ENCODE results near the gene GNG7.
"Not testable (repeated sequence)": the region's sequence is repeated elsewhere in the genome, so short reads cannot be mapped to it uniquely, and the experiment has no call there.

The GNG7 gene

GRCh38 chr19:2551172-2551863 lies 151.2 kb downstream of the GNG7 start:
- DNase-seq (ENCODE audit: low read depth, low spot score), result no peak

- DNase-seq (ENCODE audit: low read depth, low spot score), result no peak
Measured at GRCh38 chr19:2550431-2551171, 151.9 kb downstream of the GNG7 start.

GRCh38 chr19:2549701-2550191 lies 152.7 kb downstream of the GNG7 start:
- no peak for DNase-seq (ENCODE audit: low read depth, low spot score)

GRCh38 chr19:2548966-2549365 lies 153.5 kb downstream of the GNG7 start:
- no peak for DNase-seq (ENCODE audit: low read depth, low spot score)

- no peak for DNase-seq (ENCODE audit: low read depth, low spot score)
Measured at GRCh38 chr19:2547721-2548120, 154.8 kb downstream of the GNG7 start.

- no peak for DNase-seq (ENCODE audit: low read depth, low spot score)
Measured at GRCh38 chr19:2547033-2547680, 155.3 kb downstream of the GNG7 start.

- no peak for DNase-seq (ENCODE audit: low read depth, low spot score)
Measured at GRCh38 chr19:2546128-2547032, 156.1 kb downstream of the GNG7 start.

- DNase-seq (ENCODE audit: low read depth, low spot score), result not testable (repeated sequence)
Measured at GRCh38 chr19:2545416-2546127, 156.9 kb downstream of the GNG7 start.

GRCh38 chr19:2544576-2545415 lies 157.7 kb downstream of the GNG7 start:
- DNase-seq (ENCODE audit: low read depth, low spot score), result no peak

- peak; percentile 42 for DNase-seq (ENCODE audit: low read depth, low spot score)
Measured at GRCh38 chr19:2543463-2544442, 158.7 kb downstream of the GNG7 start.

- DNase-seq (ENCODE audit: low read depth, low spot score), result not testable (repeated sequence)
Measured at GRCh38 chr19:2543072-2543462, 159.4 kb downstream of the GNG7 start.

GRCh38 chr19:2542341-2543069 lies 160.0 kb downstream of the GNG7 start:
- DNase-seq (ENCODE audit: low read depth, low spot score), result no peak

- no peak for DNase-seq (ENCODE audit: low read depth, low spot score)
Measured at GRCh38 chr19:2540646-2541454, 161.6 kb downstream of the GNG7 start.

- DNase-seq (ENCODE audit: low read depth, low spot score), result no peak
Measured at GRCh38 chr19:2540251-2540645, 162.2 kb downstream of the GNG7 start.

- DNase-seq (ENCODE audit: low read depth, low spot score), result no peak
Measured at GRCh38 chr19:2538096-2538757, 164.3 kb downstream of the GNG7 start.

GRCh38 chr19:2537584-2537983 lies 164.9 kb downstream of the GNG7 start:
- DNase-seq (ENCODE audit: low read depth, low spot score), result not testable (repeated sequence)

GRCh38 chr19:2536461-2536860 lies 166.0 kb downstream of the GNG7 start:
- no peak for DNase-seq (ENCODE audit: low read depth, low spot score)
